HG03520 (cell line): ENCODE data around the gene PPIP5K2.

Source experiments
- ATAC-seq: cut with Tn5 transposase; IDR thresholded peaks from one replicate; pipeline ENCODE4 v1.9.1; 2021; ENCODE audit warnings: mild to moderate bottlenecking, moderate library complexity; ENCODE audit not compliant: unreplicated experiment

Gene PPIP5K2

DNA sequence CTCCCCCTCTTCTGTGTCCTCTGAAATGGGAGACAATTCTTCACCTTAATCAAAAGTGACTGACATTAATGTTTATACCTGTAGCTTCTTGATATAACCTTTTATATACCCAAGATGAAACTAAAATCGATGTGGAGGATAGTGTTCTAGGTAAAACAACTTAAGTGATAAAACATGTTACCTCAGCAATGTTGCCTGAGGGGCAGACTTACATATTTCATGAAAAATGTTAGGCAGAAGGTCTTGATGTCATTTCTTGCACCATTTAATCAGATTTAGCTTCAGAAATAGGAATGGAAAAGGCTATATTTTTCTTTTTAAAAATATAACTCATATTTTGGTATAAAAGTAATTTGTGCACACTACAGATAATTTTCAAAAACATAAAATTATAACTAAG, 115.8 kb downstream of the PPIP5K2 start:
- ATAC-seq = no peak

DNA sequence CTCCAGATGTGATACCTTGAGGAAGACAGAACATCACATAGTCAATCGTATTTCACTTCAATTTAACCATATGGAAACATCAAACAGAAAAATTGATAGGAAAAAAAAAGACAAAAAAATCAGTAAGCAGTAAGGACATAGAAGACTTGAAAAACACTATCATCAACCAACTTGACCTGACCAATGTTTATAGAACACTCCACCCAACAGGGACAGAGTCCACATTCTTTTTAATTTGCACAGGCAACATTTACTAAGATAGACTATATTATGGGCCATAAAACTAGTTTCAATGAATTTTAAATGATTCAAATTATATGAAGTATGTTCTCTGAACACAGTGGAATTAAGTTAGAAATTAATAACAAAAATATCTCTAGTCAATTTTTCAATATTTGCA, 117.7 kb downstream of the PPIP5K2 start:
- ATAC-seq = no peak

DNA sequence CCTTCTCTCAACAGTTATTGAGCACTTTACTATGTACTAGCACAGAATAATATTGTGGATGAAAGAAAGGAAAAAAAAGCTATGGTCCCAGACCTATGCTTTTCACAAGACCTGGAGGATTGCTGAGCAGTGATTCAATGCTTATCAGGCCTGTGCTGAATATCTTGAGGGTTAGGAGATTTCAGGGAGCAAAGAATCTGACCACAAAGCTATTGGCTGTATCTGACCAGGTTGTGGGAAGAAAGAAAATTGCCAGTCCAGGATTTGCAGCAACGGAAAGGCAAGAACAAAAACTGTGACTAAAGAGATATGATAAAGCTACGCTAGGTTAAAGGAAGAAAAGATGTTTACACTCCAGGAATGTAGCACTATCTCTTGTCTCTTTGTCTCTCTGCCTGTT, 123.6 kb downstream of the PPIP5K2 start:
- ATAC-seq = no peak

DNA sequence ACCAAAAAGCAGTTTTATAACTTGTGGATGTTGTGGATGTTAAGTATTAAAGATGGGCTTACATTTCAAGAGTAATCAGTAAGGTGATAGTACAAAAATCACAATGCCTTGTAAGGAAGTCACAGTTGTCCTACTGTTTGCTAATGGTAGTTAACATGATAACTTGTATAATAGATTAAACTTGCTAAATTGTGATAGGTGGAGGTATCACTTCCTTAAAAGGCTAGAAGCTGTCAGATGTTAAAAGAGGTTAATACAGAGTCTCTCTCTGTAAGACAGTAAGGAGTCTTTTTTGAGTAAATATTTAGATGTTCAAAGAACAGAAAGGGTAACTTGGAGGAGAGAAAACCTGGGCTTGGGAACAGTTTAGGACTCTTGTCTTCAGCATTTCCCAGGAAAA, 124.3 kb downstream of the PPIP5K2 start:
- ATAC-seq = peak; percentile 50

GRCh38 chr5:103245761-103246160, 125.7 kb downstream of the PPIP5K2 start:
- ATAC-seq = no peak

- no peak for ATAC-seq
Observed at GRCh38 chr5:103247118-103247517, 127.0 kb downstream of the PPIP5K2 start.

DNA sequence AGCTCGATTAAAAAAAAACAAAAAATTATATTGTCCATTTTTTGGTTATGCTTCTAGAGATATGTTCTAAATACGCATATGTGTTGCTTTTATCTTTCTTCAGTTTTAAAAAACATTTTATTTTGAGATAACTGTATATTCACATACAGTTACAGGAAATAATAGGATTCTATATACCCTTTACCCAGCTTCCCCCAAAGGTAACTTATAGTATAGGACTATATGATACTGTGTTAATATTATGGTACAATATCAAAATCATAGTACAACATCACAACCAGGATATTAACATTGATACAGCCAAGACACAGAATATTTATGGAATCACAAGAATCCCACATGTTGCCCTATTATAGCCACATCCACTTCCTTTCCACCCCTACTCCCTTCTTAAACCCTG, 129.0 kb downstream of the PPIP5K2 start:
- ATAC-seq = no peak

- no peak for ATAC-seq
Observed at GRCh38 chr5:103254921-103255320, 134.8 kb downstream of the PPIP5K2 start.

DNA sequence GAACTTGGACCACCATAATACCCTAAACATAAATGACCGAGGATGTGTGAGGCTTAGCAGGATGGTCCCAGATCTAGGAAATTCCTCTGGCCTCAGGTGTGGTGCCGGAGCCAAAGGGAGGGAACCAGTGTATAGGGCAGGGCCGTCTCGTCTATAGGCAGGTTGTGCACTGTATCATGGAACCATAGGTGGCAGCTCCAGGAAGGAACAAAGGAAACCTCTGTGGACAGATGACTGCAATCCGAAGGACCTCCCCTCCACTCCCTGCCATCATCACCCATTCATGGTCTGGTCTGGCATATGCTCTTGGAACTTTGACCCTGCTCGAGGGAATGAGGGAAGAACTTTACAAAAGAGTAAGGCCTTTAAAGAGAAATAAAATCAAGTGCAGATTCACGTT, 135.6 kb downstream of the PPIP5K2 start:
- no peak for ATAC-seq

- ATAC-seq = no peak
Observed at GRCh38 chr5:103256178-103256577, 136.1 kb downstream of the PPIP5K2 start.

- ATAC-seq = peak; percentile 79
Observed at GRCh38 chr5:103258368-103258956, 138.4 kb downstream of the PPIP5K2 start, which contains the start of gene MACIR. TSS of gene MACIR (plus strand) at chr5:103258763. CDS start at chr5:103275920, 17,157 bp downstream.

- ATAC-seq = peak; percentile 33
Observed at GRCh38 chr5:103258957-103259704, 139.0 kb downstream of the PPIP5K2 start.

DNA sequence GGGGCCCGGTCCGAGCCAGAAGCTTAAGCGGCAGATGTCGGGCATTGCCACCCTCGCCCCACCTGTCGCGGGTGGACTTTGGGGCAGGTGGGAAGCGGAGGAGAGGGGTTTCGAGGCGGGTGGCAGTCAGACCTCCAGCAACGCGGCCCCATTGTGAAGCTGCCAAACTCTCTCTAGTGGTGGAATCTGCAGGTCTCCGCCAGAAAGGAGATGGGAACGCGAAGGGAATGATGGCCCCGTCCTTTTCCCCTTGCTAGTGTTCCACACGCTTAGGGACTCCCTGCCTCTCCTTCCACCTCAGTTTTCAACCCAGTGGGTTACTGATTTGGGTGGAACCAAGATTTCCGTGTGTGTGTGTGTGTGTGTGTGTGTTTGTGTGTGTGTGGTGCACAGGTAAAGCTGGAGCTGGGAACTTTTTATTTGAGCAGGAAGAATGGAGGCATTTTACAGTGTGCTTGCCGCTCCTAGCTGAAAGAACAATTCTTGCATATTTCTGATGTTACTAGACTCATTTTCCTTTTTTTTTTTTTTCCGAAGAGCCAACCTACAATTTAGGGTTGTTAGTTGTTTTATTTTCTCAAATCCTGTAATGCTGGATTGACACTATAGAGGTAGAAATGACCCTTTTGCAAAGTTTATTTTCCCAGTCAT, 139.7 kb downstream of the PPIP5K2 start:
- ATAC-seq = no peak

DNA sequence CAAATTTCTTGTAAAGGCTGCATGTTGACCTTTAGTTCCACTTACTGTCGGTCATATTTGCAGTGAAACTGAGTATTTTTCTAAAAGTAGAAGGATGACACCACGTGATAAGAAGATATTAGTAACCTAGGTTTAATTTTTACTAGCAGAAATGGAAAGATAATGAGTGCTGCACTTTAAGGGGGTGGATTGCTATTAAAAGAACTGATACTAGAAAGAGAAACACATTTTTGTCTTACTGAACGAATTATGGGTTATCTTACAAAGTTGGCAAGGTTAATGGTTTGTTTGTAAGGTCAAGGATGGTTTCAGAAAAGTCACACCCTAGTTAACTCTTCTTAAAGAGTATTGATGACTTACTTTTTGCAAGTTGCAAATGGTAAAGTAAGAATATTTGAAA, 140.8 kb downstream of the PPIP5K2 start:
- ATAC-seq = peak; percentile 29
